ENCODE data around the gene EEFSEC. TPM values are rescaled to one million over a fixed set of nuclear protein-coding genes. Genes with fewer than 3 reads are reported as not detected.

The EEFSEC gene
- total RNA-seq, 1 donor from 2014 or later, result 22.0 TPM

DNA sequence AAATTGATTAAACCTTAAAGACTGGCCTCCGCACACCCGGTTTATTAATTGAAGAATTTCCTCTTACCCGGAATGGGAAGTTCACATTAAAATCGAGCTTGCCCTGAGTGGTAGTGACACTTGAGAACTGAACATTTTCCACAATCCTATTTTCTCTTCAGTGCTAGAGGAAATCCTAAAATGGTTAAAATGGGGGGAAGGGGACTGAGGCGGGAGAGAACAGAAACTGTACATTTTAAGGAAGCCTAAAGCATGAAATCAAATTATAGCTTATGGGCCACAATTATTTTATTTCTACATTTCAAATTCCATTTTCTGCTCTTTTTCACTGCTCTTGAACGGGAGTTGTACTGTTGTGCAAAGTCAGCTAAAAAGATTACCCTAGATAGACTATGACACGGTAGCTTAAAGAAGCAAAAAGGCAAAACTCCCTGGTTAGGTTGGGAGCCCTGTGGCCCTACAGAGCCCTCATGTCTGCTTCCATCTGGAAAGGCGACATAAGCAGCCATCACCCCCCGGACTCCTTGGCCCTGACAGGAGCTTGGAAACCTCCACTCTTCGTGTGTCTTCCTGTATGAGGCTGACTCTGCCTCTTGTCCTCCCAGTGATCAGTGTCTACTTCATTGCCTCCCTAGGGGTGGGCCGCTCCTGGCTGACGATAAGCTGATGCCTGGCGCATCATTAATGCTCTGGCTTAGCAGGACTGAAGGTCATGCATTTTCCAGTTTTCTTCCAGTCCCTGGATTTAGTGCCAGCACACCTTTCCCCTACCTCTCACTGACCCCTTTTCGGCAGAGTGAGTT is 79.3 kb downstream of the EEFSEC start:
- no peak for DNase-seq (ENCODE audit: low spot score)
- Mint-ChIP-seq H3K4me1 (ENCODE audit: low read depth) (no peaks in the 10 kb centered on the region), H3K27me3 (ENCODE audit: low read depth) (no peaks in the 10 kb centered on the region), H3K4me3 (ENCODE audit: low read depth) (no peak overlapping the region), H3K9me3 (no peaks in the 10 kb centered on the region), H3K27ac (no peak overlapping the region), H3K36me3 (ENCODE audit: low read depth) (no peaks in the 10 kb centered on the region)
- intact Hi-C loops (cut with micrococcal nuclease), result no loop called here

DNA sequence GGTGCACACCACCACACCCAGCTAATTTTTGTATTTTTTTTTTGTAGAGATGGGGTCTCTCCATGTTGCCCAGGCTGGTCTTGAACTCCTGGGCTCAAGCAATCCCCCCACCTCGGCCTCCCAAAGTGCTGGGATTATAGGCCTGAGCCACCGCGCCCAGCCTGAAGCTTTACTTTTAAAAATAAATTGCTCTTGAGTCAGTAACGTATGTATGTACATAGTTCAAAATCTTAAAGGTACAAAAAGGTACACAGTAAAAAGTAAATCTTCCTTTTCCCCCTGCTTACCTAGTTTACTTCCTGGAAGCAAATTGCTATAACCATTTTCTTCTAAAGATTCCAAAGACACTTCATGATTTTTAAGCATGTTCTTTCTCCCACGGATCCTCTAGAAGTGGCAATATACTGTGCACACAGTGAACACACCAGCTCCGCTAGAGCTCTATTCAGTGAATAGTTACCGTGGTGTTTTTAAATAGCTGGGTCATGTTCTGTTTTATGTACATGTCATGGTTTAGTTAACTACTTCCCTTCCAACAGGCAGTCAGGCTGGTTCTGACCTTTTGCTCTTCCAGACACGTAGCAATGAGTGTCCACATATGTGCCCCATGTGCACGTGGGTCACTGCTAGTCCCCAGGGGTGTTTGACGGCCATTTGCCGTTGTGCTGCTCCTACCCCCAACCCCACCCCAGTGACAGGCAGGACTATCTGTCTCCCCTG is 82.1 kb downstream of the EEFSEC start:
- Mint-ChIP-seq H3K9me3 (no peaks in the 10 kb centered on the region), H3K36me3 (ENCODE audit: low read depth) (no peaks in the 10 kb centered on the region), H3K4me1 (ENCODE audit: low read depth) (no peaks in the 10 kb centered on the region), H3K27me3 (ENCODE audit: low read depth) (no peaks in the 10 kb centered on the region), H3K4me3 (ENCODE audit: low read depth) (no peak overlapping the region), H3K27ac (no peak overlapping the region)
- intact Hi-C loops (cut with micrococcal nuclease), result no loop called here
- DNase-seq (ENCODE audit: low spot score), result no peak

DNA sequence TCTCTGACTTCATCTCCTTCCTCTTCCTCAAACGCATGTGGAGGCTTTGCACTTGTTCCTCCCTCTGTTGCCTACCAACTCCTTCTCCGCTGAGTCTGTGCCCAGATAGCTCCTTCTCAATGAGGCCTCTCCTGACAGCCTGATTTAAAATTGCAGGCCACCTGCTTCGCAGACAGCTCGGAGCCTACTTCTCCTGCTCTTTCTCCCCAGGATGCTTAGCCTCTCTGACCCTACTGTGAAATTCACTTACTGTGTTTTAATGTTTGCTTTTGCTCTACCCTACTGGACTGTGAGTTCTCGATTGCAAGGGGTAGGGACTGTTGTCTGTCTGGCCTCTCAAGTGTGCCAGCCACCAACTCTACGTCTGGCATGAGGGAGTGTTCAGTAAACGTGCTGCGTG is 83.4 kb downstream of the EEFSEC start:
- Mint-ChIP-seq H3K9me3 (no peaks in the 10 kb centered on the region), H3K27me3 (ENCODE audit: low read depth) (no peaks in the 10 kb centered on the region), H3K36me3 (ENCODE audit: low read depth) (no peaks in the 10 kb centered on the region), H3K4me1 (ENCODE audit: low read depth) (no peaks in the 10 kb centered on the region), H3K4me3 (ENCODE audit: low read depth) (no peak overlapping the region), H3K27ac (no peak overlapping the region)
- intact Hi-C loops (cut with micrococcal nuclease), result no loop called here
- no peak for DNase-seq (ENCODE audit: low spot score)

DNA sequence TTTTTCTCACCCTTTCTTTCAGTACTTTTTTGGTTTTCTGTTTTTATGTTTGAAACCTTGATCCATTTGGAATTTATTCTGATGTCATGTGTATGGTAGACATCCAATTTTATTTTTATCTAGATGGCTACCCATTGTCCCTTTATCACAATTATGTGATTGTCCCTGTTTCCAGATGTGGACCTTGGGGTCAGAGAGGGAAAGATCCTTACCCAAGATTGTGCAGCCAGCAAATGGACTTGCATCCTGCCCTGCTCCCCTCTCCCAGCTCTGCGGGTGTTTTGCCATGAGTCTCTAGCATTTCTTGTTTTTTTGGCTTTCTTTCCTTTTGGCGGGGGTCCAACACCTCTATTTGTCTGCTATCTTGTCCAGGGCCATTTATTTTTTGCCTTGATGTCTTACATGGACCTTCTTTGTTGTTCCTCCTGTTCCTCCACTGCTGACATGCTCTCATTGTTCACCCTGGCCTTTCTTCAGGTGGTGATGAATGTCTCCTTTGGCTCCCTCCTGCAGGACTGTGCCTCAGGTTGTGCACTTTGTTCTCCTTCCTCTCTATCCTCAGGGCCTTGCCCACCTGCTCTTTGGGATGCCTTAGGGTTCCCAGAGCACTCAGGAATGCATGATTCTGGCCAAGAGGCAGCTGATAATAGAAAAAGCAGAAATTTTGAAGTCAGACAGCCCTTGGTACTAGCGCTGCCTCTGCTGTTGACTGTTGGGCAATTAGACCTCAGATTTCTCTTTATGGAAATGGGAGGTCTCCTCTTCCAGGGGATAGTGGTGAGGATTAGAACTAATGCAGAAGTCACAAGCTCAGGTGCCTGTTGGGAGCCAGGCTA is 84.3 kb downstream of the EEFSEC start:
- H3K27ac Mint-ChIP-seq, result no peak overlapping the region
- intact Hi-C loops (cut with micrococcal nuclease), result no loop called here
- H3K27me3 Mint-ChIP-seq (ENCODE audit: low read depth), result no peaks in the 10 kb centered on the region
- H3K36me3 Mint-ChIP-seq (ENCODE audit: low read depth), result no peaks in the 10 kb centered on the region
- H3K4me1 Mint-ChIP-seq (ENCODE audit: low read depth), result no peaks in the 10 kb centered on the region
- DNase-seq (ENCODE audit: low spot score), result no peak
- H3K4me3 Mint-ChIP-seq (ENCODE audit: low read depth), result no peak overlapping the region
- H3K9me3 Mint-ChIP-seq, result no peaks in the 10 kb centered on the region

DNA sequence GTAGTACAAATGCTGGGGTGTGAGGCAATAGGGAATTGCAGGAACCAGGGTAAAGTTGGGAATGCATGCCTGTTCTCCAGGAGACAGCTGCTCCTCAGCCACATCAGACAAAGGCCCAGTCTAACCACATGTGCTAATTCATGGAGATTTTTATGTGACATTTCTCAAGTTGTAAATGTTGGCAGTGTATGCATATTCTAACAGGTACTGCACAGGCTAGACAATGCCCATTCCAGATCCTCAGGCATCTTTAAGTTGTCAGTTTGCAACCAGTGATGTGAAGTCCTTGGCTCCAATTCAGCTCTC is 84.9 kb downstream of the EEFSEC start:
- H3K4me1 Mint-ChIP-seq (ENCODE audit: low read depth), result peaks cover 5% of the 10 kb centered on the region
- H3K4me3 Mint-ChIP-seq (ENCODE audit: low read depth), result no peak overlapping the region
- DNase-seq (ENCODE audit: low spot score), result no peak
- peaks cover 2% of the 10 kb centered on the region for H3K36me3 Mint-ChIP-seq (ENCODE audit: low read depth)
- no peaks in the 10 kb centered on the region for H3K27me3 Mint-ChIP-seq (ENCODE audit: low read depth)
- no peak overlapping the region for H3K27ac Mint-ChIP-seq
- H3K9me3 Mint-ChIP-seq, result no peaks in the 10 kb centered on the region
- intact Hi-C loops (cut with micrococcal nuclease), result no loop called here

DNA sequence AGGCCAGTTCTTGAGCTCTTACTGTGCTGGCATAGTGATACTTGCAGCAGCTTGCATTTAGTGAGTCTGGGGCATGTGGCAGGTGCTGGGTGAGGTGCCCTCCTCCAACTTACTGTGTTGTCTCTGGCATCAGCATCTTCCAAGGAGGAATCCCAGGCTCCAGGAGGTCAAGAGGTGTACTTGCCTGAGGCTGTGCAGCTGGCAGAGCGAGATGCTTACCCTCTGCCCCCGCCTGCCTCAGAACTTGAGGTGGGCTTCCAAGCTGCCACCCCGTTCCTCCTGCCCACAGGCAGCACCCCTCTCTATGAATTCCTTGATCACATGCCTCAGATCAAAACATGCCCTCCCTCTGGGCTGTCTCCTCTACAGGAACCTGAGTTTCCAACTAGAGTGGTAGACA is 86.0 kb downstream of the EEFSEC start:
- Mint-ChIP-seq H3K27me3 (ENCODE audit: low read depth) (no peaks in the 10 kb centered on the region), H3K9me3 (no peaks in the 10 kb centered on the region), H3K4me3 (ENCODE audit: low read depth) (no peak overlapping the region), H3K27ac (no peak overlapping the region), H3K4me1 (ENCODE audit: low read depth) (peaks cover 9% of the 10 kb centered on the region), H3K36me3 (ENCODE audit: low read depth) (peaks cover 4% of the 10 kb centered on the region)
- DNase-seq (ENCODE audit: low spot score), result no peak
- intact Hi-C loops (cut with micrococcal nuclease), result no loop called here

DNA sequence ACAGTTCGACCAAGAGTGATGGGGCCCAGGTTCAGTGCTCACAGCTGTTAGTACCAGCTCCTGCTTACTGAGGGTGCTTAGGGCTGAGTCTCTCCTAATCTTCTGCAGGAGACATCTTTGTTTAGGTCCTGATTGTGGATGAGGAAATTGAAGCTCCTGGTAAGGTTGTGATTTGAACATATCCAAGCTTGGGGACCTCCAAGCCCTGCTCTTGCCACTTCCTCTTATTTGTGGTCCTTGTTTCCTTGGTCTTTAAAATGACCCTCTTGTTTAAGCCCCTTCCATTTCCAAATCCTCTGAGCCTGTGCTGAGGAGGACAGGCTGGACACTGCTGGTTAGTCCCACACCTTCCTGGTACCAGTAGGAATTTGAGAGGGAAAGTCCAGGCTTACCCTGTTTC is 87.0 kb downstream of the EEFSEC start:
- no peak for DNase-seq (ENCODE audit: low spot score)
- peaks cover 4% of the 10 kb centered on the region for H3K36me3 Mint-ChIP-seq (ENCODE audit: low read depth)
- intact Hi-C loops (cut with micrococcal nuclease), result no loop called here
- no peak overlapping the region for H3K27ac Mint-ChIP-seq
- H3K9me3 Mint-ChIP-seq, result no peaks in the 10 kb centered on the region
- H3K4me1 Mint-ChIP-seq (ENCODE audit: low read depth), result peaks cover 9% of the 10 kb centered on the region
- H3K4me3 Mint-ChIP-seq (ENCODE audit: low read depth), result no peak overlapping the region
- H3K27me3 Mint-ChIP-seq (ENCODE audit: low read depth), result no peaks in the 10 kb centered on the region

DNA sequence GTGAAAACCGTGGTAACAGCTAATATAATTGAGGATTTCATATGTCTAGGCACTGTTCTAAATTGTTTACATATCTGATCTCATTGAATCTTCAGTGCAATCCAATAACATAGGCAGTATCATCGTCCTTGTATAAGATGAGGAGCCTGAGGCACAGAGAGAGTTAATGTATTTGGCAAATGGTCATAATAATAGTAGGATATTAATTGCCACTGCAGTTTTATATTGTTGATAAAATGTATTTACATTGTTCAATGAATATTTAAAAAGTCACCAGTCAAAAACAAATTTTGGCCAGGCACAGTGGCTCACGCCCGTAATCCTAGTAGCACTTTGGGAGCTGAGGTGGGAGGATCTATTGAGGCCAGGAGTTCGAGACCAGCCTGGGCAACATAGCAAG is 88.5 kb downstream of the EEFSEC start:
- Mint-ChIP-seq H3K27me3 (ENCODE audit: low read depth) (no peaks in the 10 kb centered on the region), H3K27ac (no peak overlapping the region), H3K9me3 (no peaks in the 10 kb centered on the region), H3K4me3 (ENCODE audit: low read depth) (no peak overlapping the region), H3K4me1 (ENCODE audit: low read depth) (peaks cover 9% of the 10 kb centered on the region), H3K36me3 (ENCODE audit: low read depth) (peaks cover 4% of the 10 kb centered on the region)
- intact Hi-C loops (cut with micrococcal nuclease), result no loop called here
- no peak for DNase-seq (ENCODE audit: low spot score)

DNA sequence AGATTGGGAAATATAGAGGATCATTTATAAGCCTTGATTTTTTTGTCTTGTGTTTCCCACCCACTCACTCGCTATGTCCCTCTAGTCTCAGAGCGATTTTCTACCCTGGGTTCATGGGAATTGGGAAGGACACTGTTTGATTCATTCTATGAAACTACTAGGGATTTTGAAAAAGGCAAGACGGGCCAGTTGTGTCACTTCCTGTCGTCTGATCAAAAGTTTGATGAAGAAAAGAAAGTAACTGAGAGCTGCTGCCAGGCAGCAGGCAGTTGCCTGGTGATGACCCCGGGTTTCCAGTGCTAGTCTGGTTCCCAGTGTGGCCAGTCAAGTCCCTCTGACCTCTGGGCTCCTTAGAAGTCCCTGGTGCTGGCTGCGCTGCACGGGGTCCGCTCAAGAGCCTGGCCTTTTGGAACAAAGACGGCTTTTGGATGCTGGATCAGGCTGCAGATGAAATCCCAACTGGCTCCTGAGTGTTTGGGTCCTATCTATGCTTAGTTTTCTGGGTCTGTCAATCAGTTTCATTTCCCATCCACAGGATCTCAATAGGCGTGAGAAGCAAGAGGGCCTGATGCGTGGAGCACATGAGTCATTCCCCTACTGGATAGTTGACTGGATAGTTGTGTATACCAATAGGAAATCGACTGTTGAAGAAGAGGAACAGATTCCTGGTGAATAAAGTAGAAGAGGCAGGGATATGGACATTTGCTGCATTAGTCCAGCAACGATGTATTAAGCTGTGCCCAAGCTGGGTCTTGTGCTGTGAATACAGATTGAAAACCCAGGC is 89.7 kb downstream of the EEFSEC start:
- H3K4me3 Mint-ChIP-seq (ENCODE audit: low read depth), result no peak overlapping the region
- H3K27me3 Mint-ChIP-seq (ENCODE audit: low read depth), result no peaks in the 10 kb centered on the region
- DNase-seq (ENCODE audit: low spot score), result no peak
- no peaks in the 10 kb centered on the region for H3K9me3 Mint-ChIP-seq
- peaks cover 13% of the 10 kb centered on the region for H3K36me3 Mint-ChIP-seq (ENCODE audit: low read depth)
- H3K27ac Mint-ChIP-seq, result peak overlapping the region; percentile 60
- peaks cover 9% of the 10 kb centered on the region for H3K4me1 Mint-ChIP-seq (ENCODE audit: low read depth)
- intact Hi-C loops (cut with micrococcal nuclease), result no loop called here

DNA sequence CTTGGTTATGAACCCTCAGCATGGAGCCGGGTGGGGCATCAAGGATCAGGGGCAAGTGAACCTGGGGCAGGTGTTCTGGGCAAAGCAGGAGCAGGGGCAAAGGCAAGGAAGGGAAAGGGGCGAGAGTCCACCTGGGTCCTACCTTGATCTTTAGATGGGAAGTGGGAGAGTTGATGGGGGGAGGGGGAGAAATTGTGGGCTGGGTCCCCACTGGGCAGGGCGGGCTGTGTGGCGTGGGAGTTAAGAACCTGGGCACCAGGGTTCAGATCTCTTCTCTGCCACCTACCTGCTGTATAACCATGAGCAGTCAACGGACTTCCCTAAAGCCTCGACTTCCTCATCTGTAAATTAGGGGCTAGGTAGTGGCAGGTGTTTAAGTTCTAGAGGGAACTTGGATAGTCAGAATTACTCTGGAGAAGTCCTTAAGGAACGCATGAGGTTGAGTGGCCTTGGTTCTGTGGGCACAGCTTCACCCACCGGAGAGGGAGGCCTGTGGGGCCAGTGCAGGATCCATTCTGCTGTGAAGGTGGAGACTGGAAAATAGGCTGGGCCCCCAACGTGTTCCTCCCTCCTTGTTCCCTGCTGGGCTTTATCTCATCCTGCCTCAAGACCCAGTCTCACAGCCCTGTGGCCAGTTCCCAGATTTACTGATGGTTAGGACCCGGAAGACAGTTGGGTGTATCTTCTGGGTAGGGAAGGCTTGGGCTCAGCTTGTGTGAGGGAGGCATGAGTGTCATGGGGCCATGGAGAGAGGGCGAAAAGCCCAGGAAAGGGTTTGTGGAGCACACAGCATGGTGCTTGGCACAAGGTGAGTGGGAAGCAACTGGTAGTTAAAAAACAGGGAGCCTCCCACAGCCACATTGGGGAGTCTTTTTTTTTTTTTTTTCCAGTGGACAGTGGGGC is 90.6 kb downstream of the EEFSEC start:
- intact Hi-C loops (cut with micrococcal nuclease), result no loop called here

DNA sequence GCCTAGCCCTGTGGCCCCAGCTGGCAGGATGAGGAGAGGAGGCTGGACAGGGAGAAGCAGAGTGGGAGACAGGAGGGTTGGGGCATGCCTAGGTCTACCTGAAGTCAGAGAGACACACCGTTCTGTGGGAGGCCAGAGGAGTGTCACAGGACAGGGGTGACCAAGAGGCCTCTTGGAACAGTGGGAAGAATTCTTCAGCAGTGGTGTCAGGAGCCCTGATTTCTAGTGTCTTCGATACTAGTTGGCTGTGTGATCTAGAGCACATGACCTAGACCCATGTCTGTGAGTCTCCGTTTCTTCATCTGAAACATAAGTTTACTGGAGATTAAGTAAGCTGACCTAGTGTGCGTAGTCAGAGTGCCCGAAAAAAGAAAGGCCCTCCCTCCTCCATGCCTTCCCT is 92.2 kb downstream of the EEFSEC start:
- Mint-ChIP-seq H3K36me3 (ENCODE audit: low read depth) (peaks cover 29% of the 10 kb centered on the region), H3K27ac (no peak overlapping the region), H3K9me3 (no peaks in the 10 kb centered on the region), H3K27me3 (ENCODE audit: low read depth) (no peaks in the 10 kb centered on the region), H3K4me3 (ENCODE audit: low read depth) (no peak overlapping the region), H3K4me1 (ENCODE audit: low read depth) (peaks cover 9% of the 10 kb centered on the region)
- no peak for DNase-seq (ENCODE audit: low spot score)
- intact Hi-C loops (cut with micrococcal nuclease), result no loop called here

More for the DNA sequence above, 90.6 kb downstream of the EEFSEC start:
- Mint-ChIP-seq H3K9me3 (no peaks in the 10 kb centered on the region), H3K4me1 (ENCODE audit: low read depth) (peaks cover 9% of the 10 kb centered on the region), H3K4me3 (ENCODE audit: low read depth) (no peak overlapping the region), H3K27ac (peak overlapping the region; percentile 60), H3K27me3 (ENCODE audit: low read depth) (no peaks in the 10 kb centered on the region), H3K36me3 (ENCODE audit: low read depth) (peaks cover 17% of the 10 kb centered on the region)
- DNase-seq (ENCODE audit: low spot score), result no peak
